Astrocyte (in vitro differentiated cells and primary cell): ENCODE data around the gene PELI1.

Source experiments
- CTCF ChIP-seq: IDR thresholded peaks from 2 replicates; pipeline ENCODE4 v1.5.1; 2011; ENCODE audit warnings: low read depth, mild to moderate bottlenecking, inconsistent platforms, low read length, moderate library complexity; ENCODE audit not compliant: insufficient read depth
- EZH2 ChIP-seq: IDR thresholded peaks from 2 replicates; pipeline ENCODE4 v1.6.1; 2012; ENCODE audit warnings: mild to moderate bottlenecking, low read length, inconsistent platforms; ENCODE audit not compliant: insufficient read depth

- TF ChIP-seq CTCF (no peak), EZH2 (no peak)
Observed at GRCh38 chr2:64177315-64177714, 33.1 kb upstream of the PELI1 start.
